Amygdala (tissue), 56 donors: ENCODE results near the gene ATXN7L1.

Source experiments
- DNase-seq, 56 donors: peaks; one replicate each; lab custom pipeline; 2025; lab: John Stamatoyannopoulos, UW

ATXN7L1 gene

GRCh38 chr7:105830405-105831301 lies 45.7 kb downstream of the ATXN7L1 start:
- no peak for DNase-seq

DNA sequence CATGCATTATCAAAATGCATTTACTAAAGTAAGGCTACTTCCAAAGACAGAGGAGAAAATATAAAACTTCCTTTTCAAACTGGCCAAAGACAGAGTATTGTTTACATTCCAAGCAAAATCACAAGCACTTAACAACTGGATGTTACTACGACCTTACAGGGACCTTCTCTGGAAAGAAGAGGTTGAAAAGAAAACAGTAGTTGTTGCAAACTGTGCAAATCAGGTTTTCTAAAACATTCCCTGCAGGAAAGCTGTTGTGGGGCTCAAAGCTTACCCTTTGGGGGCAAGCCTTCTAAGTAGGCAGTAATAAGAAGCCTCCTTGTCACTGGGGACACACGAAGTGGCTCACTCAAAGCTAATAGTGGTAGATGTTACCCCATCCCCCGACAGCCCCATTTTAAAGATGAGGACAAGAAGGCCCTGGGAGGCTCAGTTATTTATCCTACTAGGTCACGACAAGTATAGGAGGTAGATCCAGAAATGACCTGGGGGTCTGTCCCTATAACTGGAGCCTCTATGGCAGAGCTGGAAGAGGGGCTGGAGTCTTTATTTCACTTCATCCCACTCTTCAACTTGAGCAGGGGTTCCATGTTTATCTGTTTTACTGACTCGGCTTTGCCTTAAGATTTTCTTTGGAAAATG lies 46.6 kb downstream of the ATXN7L1 start:
- no peak for DNase-seq

DNA sequence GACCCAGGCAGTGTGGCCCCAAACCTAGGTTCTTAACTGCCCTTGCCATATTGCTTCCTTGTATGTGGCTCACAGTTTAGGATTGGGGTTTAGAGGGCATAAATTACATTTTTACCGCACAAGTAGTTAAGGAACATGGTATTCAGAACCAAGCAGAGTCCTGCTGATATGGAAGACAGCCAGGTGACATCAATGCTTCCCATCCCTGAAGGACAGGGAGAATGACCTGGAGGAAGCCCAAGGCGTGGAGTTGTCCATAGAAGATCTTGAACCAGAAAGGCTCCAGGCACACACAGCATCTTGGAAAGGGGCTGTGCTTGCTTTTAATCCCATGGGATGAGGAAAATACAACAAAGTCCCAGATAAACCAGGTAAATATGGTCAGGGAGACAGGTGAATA lies 48.3 kb downstream of the ATXN7L1 start:
- no peak for DNase-seq

- no peak for DNase-seq
Observed at GRCh38 chr7:105827151-105827875, 49.1 kb downstream of the ATXN7L1 start.

GRCh38 chr7:105826143-105826542 lies 50.3 kb downstream of the ATXN7L1 start:
- no peak for DNase-seq

DNA sequence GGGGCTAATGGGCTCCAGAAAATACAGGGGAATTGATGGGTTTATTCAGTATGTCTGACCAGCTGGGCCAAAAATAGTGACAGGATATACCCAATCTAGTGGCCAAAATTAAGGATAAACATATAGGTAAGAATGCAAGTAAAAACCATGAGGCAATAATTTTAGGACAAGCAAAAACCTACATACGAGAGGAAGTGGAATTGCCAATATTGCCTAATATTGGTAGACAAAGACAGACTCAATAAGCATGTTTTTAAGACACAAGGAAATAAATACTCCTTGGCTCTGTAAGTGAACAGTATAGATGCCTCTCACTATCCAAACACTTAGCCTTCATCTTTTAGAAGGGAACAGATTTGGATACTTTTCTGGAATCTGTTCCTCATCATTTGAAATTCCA lies 51.0 kb downstream of the ATXN7L1 start:
- no peak for DNase-seq

DNA sequence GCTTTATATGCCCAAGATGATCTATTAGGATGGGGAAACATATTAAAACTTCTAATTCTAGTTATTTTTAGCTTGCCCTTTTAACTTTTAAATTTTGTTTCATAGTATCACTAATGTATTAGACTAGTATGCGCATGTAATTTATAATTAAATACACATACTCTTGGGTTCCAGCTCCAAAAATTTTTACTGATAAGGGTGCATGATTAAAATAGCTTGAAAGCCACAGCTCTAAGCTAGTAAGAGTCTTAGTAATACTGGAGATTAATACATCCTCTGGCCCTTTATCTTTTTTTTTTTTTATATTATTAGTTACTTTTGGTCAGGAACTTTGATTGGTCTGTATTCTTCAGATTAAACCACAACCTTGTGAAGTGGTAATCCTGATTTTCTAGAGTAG lies 53.6 kb downstream of the ATXN7L1 start:
- no peak for DNase-seq

DNA sequence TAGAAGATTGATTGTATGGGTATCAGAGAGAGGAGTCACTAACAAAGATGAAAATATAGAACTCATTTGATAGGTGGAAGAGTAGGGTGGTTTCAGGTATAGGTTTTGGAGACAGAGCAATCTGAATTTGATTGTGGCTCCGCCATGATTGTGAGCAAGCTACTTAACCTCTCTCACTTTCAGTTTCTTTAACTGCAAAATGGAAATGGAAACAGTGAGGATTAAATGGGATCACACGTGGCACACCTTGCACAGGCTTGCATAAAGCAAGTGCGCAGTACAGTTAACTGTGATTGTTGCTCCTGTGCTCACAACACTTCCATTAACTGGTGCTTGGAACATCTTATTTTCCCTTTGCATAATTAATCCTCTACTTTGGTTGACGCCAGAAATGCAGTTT lies 54.9 kb downstream of the ATXN7L1 start:
- no peak for DNase-seq

GRCh38 chr7:105820363-105821066 lies 55.9 kb downstream of the ATXN7L1 start:
- DNase-seq: no peak

DNA sequence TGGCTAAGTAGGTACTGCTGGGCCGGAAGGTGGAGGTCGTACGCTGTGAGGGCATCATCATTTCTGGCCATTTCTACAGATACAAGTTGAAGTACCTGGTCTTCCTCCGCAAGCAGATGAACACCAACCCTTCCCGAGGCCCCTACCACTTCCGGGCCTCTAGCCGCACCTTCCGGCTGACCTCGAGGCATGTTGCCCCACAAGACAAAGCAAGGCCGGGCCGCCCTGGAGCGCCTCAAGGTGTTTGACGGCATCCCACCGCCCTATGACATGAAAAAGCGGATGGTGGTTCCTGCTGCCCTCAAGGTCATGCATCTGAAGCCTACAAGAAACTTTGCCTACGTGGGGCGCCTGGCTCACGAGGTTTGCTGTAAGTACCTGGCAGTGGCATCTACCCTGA lies 56.8 kb downstream of the ATXN7L1 start:
- DNase-seq: no peak

GRCh38 chr7:105816954-105817615 lies 59.3 kb downstream of the ATXN7L1 start:
- DNase-seq: no peak

DNA sequence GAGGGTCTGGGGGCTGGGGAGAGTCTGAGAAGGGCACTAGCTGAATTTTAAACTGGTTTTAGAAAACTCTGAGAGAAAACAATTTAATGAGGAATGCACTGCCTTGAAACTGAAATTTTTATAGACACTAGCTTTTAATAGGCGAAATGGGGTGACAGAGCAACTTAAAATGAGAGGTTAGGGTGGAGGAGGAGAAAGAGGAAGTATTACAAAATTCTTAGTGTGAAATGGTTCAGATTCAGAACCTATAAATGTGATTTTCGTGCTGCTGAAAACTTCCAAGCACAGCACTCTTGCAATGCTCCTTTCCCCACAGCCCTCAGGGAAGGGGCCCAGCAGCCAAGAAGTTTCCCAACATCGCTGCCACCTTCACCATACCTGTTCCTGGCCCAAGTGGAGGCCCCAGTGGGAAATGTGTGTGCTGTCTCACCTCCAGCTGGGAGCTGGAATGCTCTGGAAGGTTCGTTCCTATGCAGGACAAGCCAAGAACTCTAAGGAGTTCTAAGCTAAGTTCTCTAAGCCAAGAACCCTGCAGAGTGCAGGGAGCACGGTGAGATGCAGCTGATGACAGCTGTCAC lies 60.0 kb downstream of the ATXN7L1 start:
- no peak for DNase-seq

GRCh38 chr7:105815576-105815975 lies 60.8 kb downstream of the ATXN7L1 start:
- no peak for DNase-seq

DNA sequence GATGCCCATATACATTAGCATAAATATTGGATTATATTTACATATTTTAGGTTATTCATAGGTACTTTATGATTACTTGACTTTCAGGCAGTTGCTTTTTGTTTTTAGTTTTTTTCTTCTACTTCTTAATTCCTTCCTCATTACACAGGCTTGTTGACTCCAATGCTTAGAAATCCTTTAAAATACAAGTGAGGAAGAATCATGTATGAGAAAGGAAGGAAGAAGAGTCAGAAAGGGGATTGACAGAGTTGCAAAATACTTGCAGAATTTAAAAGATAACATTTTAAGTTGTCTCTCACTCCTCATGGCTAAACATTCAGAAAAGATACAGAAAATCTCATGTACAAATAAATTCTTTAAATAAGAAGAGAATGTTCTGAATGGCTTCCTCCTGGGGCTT lies 61.9 kb downstream of the ATXN7L1 start:
- no peak for DNase-seq

- DNase-seq: no peak
Observed at GRCh38 chr7:105811189-105811847, 65.1 kb downstream of the ATXN7L1 start.

DNA sequence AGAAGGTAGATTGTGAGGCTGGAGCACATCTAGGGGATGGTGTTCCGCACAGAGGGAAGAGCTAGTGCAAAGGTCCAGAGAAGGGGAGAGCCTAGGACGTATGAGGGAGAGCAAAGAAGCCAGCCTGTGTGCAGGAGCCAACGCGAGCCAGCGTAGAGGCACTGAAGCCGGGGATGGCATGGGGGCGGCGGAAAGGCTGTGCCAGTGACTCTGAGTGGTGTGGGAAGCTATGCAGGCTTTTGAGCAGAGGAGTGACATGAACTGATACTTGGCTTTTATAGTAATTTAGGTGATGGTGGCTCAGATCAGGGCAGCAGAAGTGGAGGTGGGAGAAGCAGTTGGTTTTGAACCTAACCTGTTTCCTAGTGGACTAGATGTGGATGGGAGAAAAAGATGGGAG lies 65.8 kb downstream of the ATXN7L1 start:
- DNase-seq: no peak

DNA sequence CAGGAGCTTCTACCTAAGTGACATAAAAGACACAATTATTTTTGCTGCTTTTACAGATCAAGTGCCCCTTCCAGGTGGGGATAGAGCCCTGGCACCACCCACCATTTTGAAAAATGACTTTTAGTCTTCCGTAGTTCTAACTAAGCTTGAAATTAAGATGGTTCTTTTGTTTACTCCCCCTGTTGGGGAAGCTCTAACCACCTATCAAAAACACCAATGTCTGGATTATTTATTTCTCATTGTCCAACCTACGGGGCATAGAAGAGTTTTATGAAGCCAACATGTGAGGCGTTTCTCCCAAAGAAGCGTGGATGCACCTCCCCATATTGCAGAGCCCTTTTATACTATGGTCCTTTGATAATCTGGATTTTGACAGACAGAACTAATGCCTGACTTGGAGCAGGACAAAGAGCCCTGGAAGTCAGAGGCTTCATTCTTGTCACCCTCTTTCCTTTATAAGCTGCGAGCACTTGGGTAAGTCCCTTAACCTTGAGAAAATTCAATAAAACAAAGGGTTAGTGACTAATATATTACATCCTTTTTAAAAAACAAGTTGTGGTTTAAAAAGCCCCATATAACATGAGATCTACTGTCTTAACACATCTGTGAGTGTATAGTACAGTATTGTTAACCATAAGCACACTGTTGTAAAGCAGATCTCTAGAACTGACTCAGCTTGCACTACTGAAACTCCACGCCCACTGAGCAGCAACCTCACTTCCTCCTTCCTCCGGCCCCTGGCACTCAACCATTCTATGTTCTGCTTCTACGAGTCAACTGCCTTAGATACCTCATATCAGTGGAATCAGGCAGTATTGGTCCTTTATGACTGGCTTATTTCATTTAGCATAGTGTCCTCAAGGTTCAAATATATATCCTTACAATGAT lies 67.5 kb downstream of the ATXN7L1 start:
- DNase-seq: peak in 1 of 56 donors; percentile 11

DNA sequence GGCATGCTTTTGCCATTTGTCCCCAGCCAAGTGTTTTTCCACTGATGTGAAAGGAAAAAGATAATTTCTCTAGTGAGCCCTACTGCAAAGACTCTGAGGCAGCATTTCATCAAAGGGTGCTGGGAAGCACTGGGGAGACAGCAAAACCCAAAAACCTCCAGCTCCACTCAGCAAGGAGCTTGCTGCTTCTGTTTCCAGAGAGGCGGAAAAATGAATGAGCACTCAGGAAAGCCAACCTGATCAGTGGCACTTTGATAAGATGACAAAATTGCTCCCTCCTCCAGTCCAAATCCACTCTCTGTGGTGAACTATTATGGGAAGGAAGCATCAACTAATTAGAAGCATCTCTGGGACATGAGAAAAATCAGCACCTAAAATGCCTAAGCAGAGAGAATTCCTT lies 68.2 kb downstream of the ATXN7L1 start:
- no peak for DNase-seq
